ENCODE results near the gene KCNQ1. TPM values are rescaled to one million over a fixed set of nuclear protein-coding genes. Genes with fewer than 3 reads are reported as not detected.

Gene KCNQ1
- total RNA-seq, 2 experiments from 2014 or later, result 4.3 to 9.2 TPM

- ATAC-seq (no peak), DNase-seq (no peak)
- CTCF ChIA-PET, result interaction anchor here (6.0 to 10.3 kb wide), 2 partner anchors 353 to 553 kb away, joined by 64 to 471 read pairs; partner anchors contain the start of gene CDKN1C
- no peaks in the 10 kb centered on the region for H3K27me3 Mint-ChIP-seq
- no peaks in the 10 kb centered on the region for H3K36me3 Mint-ChIP-seq
- H3K9me3 Mint-ChIP-seq (ENCODE audit: low read depth), result no peaks in the 10 kb centered on the region
- no peak overlapping the region for H3K4me3 Mint-ChIP-seq
- H3K4me1 Mint-ChIP-seq, result peaks cover 19% of the 10 kb centered on the region
- H3K27ac Mint-ChIP-seq, result no peak overlapping the region
These were observed 91.7 kb downstream of the KCNQ1 start for GRCh38 chr11:2536440-2536989.

GRCh38 chr11:2537010-2537705, 92.3 kb downstream of the KCNQ1 start:
- Mint-ChIP-seq H3K4me3 (no peak overlapping the region), H3K36me3 (no peaks in the 10 kb centered on the region), H3K27me3 (no peaks in the 10 kb centered on the region), H3K27ac (no peak overlapping the region), H3K4me1 (peaks cover 18% of the 10 kb centered on the region), H3K9me3 (ENCODE audit: low read depth) (no peaks in the 10 kb centered on the region)
- CTCF ChIA-PET, result interaction anchor here (0.9 kb wide), 1 partner anchor 356 kb away, joined by 3 read pairs; no protein-coding TSS in a partner anchor
- DNase-seq (no peak), ATAC-seq (no peak)

GRCh38 chr11:2537896-2538724, 93.3 kb downstream of the KCNQ1 start:
- no peaks in the 10 kb centered on the region for H3K27me3 Mint-ChIP-seq
- no peak overlapping the region for H3K27ac Mint-ChIP-seq
- no peaks in the 10 kb centered on the region for H3K36me3 Mint-ChIP-seq
- no peak for ATAC-seq
- H3K4me1 Mint-ChIP-seq, result peaks cover 13% of the 10 kb centered on the region
- no peak overlapping the region for H3K4me3 Mint-ChIP-seq
- no peak for DNase-seq
- H3K9me3 Mint-ChIP-seq (ENCODE audit: low read depth), result no peaks in the 10 kb centered on the region
- CTCF ChIA-PET, result interaction anchor here (0.9 kb wide), 1 partner anchor 355 kb away, joined by 3 read pairs; no protein-coding TSS in a partner anchor

DNA sequence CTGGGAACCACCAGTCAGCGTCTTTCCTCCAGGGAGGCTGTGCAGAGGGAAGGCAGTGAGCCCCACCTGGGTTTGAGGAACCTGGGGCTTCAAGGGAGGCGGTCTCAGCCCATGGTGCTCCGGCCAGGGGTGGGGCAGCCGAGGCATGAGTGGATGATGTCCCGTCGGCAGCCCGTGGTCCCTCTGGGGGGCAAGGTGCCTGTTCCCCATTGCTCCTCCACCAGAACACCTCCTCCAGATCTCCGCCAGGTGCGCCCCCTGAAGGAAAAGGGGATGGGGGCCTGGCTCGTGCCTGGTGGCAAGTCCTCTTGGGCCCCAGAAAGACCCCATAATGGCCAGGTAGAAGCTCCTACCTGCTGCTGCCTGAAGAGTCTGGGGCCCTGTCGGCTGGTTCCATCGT, 94.1 kb downstream of the KCNQ1 start:
- DNase-seq, result no peak
- Mint-ChIP-seq H3K9me3 (ENCODE audit: low read depth) (no peaks in the 10 kb centered on the region), H3K36me3 (no peaks in the 10 kb centered on the region), H3K27ac (no peak overlapping the region), H3K27me3 (no peaks in the 10 kb centered on the region), H3K4me1 (peaks cover 5% of the 10 kb centered on the region), H3K4me3 (no peak overlapping the region)
- ATAC-seq, result no peak
- CTCF ChIA-PET, result no interaction called here

DNA sequence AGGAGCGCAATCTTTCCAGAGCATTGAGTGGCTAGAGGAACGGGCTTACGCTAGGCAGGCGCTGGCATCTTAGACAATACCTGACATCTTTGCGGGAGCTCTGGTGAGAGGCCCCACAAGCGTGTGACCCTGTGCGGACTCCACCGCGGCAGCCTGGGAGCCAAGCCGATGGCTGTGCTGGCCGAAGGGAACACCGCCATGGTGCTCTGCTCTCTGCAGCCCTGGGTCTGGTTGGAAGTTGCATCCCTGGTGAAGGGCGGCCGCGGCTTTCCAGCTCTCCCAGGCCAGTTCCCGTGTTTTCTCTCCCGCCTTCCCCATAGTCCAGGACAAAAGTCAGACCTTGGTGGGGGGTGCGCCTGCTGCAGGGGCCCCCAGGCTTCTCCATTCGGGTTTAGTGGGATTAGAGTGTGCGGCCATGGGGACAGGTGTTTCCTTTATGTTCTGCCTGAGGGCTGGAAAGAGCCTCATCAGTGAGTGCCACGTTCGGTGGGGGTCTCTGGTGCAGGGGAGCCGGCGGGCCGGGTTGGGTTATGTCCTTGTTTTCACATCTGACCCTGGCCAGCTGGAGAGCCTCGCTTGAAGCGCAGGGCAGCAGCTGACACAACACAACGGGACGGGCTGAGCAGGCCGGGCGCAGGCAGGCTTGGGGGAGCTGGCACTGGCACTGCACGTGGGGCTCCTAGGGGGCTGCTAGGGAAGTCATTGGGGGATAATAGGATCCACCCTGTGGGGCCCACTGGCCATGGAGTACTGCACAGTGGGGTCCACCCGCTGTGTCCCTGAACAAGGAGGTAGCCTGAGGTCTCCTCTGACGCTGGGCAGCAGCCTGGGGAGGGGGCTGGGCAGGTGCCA, 94.8 kb downstream of the KCNQ1 start:
- Mint-ChIP-seq H3K4me3 (no peak overlapping the region), H3K27ac (no peak overlapping the region), H3K4me1 (peaks cover 5% of the 10 kb centered on the region), H3K36me3 (no peaks in the 10 kb centered on the region), H3K27me3 (no peaks in the 10 kb centered on the region), H3K9me3 (ENCODE audit: low read depth) (no peaks in the 10 kb centered on the region)
- ATAC-seq (no peak), DNase-seq (no peak)
- CTCF ChIA-PET, result no interaction called here

DNA sequence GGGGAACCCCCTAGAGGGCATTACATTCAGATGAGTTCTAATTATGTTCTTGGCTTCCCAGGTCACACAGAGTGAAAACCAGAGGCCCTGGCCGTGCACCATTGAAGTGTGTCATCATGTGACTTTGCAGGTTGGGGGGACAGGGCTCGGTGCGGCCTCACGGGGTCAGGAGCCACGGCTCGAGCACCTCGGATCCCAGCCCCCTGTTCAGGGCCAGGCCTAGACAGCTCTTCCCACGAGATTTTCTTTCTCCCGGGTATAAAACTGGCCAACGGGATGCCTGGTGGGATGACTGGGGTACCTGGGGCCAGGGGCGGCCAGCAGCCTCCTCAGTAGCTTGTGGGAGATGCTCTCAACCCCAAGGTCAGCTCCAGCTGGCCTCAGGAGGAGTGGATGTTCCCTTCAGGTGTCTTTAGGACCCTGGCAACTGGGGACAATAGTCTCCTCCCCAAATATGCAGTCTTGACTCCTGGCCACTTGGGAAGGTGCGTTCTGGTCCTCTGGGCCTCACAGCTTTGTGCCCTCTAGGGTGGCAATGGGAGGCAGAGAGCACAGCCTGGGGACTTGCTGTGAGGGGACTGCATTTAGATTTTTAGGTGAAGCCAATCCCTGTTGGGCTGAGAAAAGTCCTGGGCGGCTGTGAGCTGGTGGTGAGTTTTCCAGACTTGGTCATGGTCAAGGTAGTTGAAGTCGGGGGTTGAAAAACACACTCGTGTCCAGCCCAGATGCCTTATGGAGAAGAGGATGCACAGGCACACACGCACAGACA, 95.6 kb downstream of the KCNQ1 start:
- no peak for ATAC-seq
- no peak overlapping the region for H3K4me3 Mint-ChIP-seq
- H3K27me3 Mint-ChIP-seq, result no peaks in the 10 kb centered on the region
- H3K9me3 Mint-ChIP-seq (ENCODE audit: low read depth), result no peaks in the 10 kb centered on the region
- no peak overlapping the region for H3K27ac Mint-ChIP-seq
- no peak for DNase-seq
- H3K4me1 Mint-ChIP-seq, result peaks cover 5% of the 10 kb centered on the region
- CTCF ChIA-PET, result interaction anchor here (1.3 kb wide), 1 partner anchor 9 kb away, joined by 3 read pairs; no protein-coding TSS in a partner anchor
- H3K36me3 Mint-ChIP-seq, result no peaks in the 10 kb centered on the region

DNA sequence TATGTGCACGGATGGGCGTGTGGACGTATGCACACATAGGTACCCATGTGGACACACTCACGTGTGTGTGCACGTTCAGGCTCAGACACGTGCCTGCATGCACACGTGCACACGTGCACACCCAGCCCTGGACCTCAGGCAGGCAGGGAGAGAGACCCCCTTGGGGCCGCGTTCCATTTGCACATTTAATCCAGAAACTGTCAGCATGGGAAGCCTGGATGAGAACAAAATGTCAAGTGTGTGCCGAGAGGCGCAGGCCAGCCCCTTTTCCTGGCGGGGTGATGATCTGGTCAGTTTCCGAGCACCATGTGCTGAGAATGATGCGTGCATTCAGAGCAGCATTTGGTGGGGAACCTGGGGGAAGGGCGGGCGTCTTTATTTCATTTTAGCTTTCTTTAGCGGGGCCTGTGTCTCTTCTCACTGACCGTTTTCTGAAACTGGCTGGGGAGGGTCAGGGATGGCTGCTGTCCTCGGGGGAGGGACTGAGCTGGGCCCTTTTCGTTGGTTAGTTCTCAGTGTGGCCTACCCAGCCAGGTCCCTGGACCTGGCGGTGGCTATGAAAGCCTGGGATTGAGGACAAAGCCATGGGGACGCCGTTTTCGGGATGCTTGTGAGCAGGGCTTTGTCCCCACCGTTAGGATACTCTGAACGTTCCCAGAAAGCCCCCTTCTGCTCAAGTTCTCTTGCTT, 96.3 kb downstream of the KCNQ1 start:
- Mint-ChIP-seq H3K4me3 (no peak overlapping the region), H3K9me3 (ENCODE audit: low read depth) (no peaks in the 10 kb centered on the region), H3K4me1 (peaks cover 5% of the 10 kb centered on the region), H3K36me3 (no peaks in the 10 kb centered on the region), H3K27me3 (no peaks in the 10 kb centered on the region), H3K27ac (no peak overlapping the region)
- ATAC-seq (no peak), DNase-seq (no peak)
- CTCF ChIA-PET, result interaction anchor here (1.3 kb wide), 1 partner anchor 9 kb away, joined by 3 read pairs; no protein-coding TSS in a partner anchor

- Mint-ChIP-seq H3K4me1 (peaks cover 5% of the 10 kb centered on the region), H3K27me3 (no peaks in the 10 kb centered on the region), H3K9me3 (ENCODE audit: low read depth) (no peaks in the 10 kb centered on the region), H3K36me3 (no peaks in the 10 kb centered on the region), H3K4me3 (no peak overlapping the region), H3K27ac (no peak overlapping the region)
- ATAC-seq, result no peak
- no peak for DNase-seq
- CTCF ChIA-PET, result interaction anchor here (1.3 kb wide), 1 partner anchor 10 kb away, joined by 3 read pairs; no protein-coding TSS in a partner anchor
These were observed 97.1 kb downstream of the KCNQ1 start for GRCh38 chr11:2541881-2542361.

DNA sequence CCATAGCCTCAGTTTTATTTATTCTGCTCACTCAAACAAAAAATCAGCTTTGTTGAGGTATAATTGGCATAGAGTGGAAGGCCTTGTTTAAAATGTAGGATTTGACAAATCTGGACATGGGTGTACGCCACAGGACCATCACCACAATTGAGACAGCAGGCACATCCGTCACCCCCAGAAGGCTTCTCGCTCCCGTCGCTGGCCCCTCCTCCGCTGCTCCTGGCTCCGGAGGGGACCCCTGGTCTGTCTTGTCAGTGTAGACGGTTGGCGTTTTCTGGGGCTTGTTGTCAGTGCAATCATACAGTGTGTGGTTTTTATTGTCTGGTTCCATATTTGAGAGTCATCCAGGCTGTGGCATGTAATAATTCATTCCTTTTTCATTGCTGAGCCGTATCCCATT, 97.6 kb downstream of the KCNQ1 start:
- H3K27ac Mint-ChIP-seq, result no peak overlapping the region
- H3K27me3 Mint-ChIP-seq, result no peaks in the 10 kb centered on the region
- no peaks in the 10 kb centered on the region for H3K9me3 Mint-ChIP-seq (ENCODE audit: low read depth)
- CTCF ChIA-PET, result no interaction called here
- no peaks in the 10 kb centered on the region for H3K36me3 Mint-ChIP-seq
- no peak overlapping the region for H3K4me3 Mint-ChIP-seq
- peaks cover 5% of the 10 kb centered on the region for H3K4me1 Mint-ChIP-seq
- DNase-seq (no peak), ATAC-seq (no peak)

DNA sequence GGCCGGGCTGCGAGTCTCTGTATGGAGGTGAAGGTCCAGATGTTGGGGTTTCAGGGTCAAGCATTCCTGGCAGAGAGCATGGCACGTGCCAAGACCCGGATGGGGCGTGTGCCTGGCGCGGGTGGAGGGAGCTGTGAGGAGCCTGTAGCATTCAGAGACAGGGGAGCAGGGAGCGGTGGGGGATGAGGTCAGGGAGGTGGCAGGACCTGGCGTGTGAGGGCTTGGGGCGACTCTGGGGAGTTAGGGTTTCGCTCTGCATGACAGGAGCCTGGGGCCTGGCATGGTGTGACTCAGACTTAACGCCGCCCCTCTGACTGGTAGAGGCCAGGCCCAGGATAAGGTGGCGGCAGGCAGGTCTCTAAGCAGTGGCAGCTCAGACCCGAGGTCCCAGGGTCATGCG, 103.0 kb downstream of the KCNQ1 start:
- no peak for ATAC-seq

DNA sequence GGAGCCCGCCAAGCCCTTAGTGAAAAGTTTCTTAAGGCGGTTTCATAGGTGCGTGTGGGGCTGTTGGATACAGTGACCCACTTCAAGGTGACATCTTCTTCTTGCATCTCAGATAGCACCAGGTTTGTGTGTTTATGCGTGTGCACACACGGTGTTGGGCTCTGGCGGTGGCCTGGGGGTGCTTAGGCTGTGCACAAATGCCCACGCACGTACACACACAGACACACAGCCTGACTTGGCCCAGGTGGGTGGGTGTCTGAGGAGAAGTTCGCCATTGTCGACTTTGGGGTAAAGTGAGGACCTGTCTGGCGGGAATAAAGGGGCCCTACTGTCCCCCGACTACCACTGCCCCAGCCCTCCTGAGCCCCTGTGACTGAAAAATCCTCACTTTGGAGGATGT, 103.8 kb downstream of the KCNQ1 start:
- CTCF ChIA-PET, result interaction anchor here (0.6 kb wide), 1 partner anchor 18 kb away, joined by 3 read pairs; no protein-coding TSS in a partner anchor
- H3K4me3 Mint-ChIP-seq, result no peak overlapping the region
- H3K27me3 Mint-ChIP-seq, result no peaks in the 10 kb centered on the region
- DNase-seq, result no peak
- ATAC-seq, result no peak
- H3K9me3 Mint-ChIP-seq (ENCODE audit: low read depth), result no peaks in the 10 kb centered on the region
- H3K27ac Mint-ChIP-seq, result no peak overlapping the region
- no peaks in the 10 kb centered on the region for H3K4me1 Mint-ChIP-seq
- no peaks in the 10 kb centered on the region for H3K36me3 Mint-ChIP-seq

More for the DNA sequence above, 103.0 kb downstream of the KCNQ1 start:
- Mint-ChIP-seq H3K27ac (no peak overlapping the region), H3K4me1 (peaks cover 2% of the 10 kb centered on the region), H3K9me3 (ENCODE audit: low read depth) (no peaks in the 10 kb centered on the region), H3K4me3 (no peak overlapping the region), H3K36me3 (no peaks in the 10 kb centered on the region), H3K27me3 (no peaks in the 10 kb centered on the region)
- CTCF ChIA-PET, result interaction anchor here (0.6 kb wide), 1 partner anchor 17 kb away, joined by 3 read pairs; no protein-coding TSS in a partner anchor
- DNase-seq, result no peak

DNA sequence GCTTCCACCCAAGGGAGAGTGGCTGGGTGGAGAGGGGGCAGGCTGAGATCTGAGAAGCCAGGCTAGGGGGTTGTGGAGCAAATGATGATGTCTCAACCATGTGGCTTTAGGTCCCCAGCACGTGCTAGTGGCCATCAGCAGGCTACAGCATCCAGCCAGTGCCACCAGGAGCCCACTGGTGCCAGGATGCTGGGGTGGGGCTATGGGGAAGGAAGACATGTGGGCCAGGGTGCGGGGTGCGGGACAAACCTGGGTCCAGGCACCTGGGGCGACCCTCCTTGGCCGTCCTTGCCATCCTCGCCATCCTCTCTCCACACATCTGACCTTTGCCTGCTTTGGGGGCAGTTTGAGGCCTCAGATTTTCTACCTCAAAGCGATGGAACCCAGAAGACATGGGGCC, 104.3 kb downstream of the KCNQ1 start:
- ATAC-seq (no peak), DNase-seq (no peak)
- Mint-ChIP-seq H3K4me1 (no peaks in the 10 kb centered on the region), H3K9me3 (ENCODE audit: low read depth) (no peaks in the 10 kb centered on the region), H3K27ac (no peak overlapping the region), H3K4me3 (no peak overlapping the region), H3K36me3 (no peaks in the 10 kb centered on the region), H3K27me3 (no peaks in the 10 kb centered on the region)
- CTCF ChIA-PET, result no interaction called here
